HepG2 (cell line): ENCODE measurements around the gene PMVK. TPM values are rescaled to one million over a fixed set of nuclear protein-coding genes. Genes with fewer than 3 reads are reported as not detected.
A peak's percentile ranks its signal among the peaks of the same experiment; 100 is the strongest.

ENCODE experiments used
- FOXK2 ChIP-seq: fragments of 450-650 bp; IDR thresholded peaks from 2 replicates; pipeline ENCODE4 v1.6.1; 2016
- GABPA ChIP-seq, 2 experiments: IDR thresholded peaks; 2 replicates each; pipeline ENCODE4 v1.6.1; 2011 to 2016; ENCODE audit warnings: low read depth in 2 of 2, low read length in 1 of 2, missing biosample characterization in 1 of 2, missing genetic modification characterization in 1 of 2
- GATA4 ChIP-seq: sonication (generic); IDR thresholded peaks from 2 replicates; pipeline ENCODE4 v1.6.1; 2016; ENCODE audit warnings: antibody characterized with exemption, low read depth, borderline replicate concordance
- JUNB ChIP-seq: sonication (generic); formaldehyde crosslinking; IDR thresholded peaks from 2 replicates; pipeline ENCODE4 v1.8.0; 2022; ENCODE audit warnings: missing genetic modification reagents, mild to moderate bottlenecking, borderline replicate concordance
- NFYB ChIP-seq: sonication (generic); formaldehyde crosslinking; IDR thresholded peaks from 2 replicates; pipeline ENCODE4 v1.4.0; 2020; ENCODE audit warnings: missing genetic modification reagents
- SNAPC5 ChIP-seq: sonication (generic); formaldehyde crosslinking; IDR thresholded peaks from 2 replicates; pipeline ENCODE4 v1.8.1; 2023; ENCODE audit warnings: mild to moderate bottlenecking, missing genetic modification reagents, borderline replicate concordance
- TBL1XR1 ChIP-seq: fragments of 150-350 bp; IDR thresholded peaks from 2 replicates; pipeline ENCODE4 v1.6.1; 2014; ENCODE audit warnings: borderline replicate concordance, low read length; ENCODE audit not compliant: partially characterized antibody
- TP53 ChIP-seq: sonication (generic); formaldehyde crosslinking; conservative IDR thresholded peaks from 2 replicates; pipeline ENCODE4 v1.4.0; 2020; ENCODE audit warnings: missing genetic modification reagents
- ZFP91 ChIP-seq: sonication (generic); formaldehyde crosslinking; IDR thresholded peaks from 2 replicates; pipeline ENCODE4 v1.9.0; 2022; ENCODE audit warnings: missing genetic modification reagents, mild to moderate bottlenecking, borderline replicate concordance
- ZNF431 ChIP-seq: sonication (generic); formaldehyde crosslinking; IDR thresholded peaks from 2 replicates; pipeline ENCODE4 v1.9.0; 2022; ENCODE audit warnings: missing genetic modification reagents, low read depth, mild to moderate bottlenecking, borderline replicate concordance
- ZNF616 ChIP-seq: sonication (generic); formaldehyde crosslinking; IDR thresholded peaks from 2 replicates; pipeline ENCODE4 v1.5.0; 2020; ENCODE audit warnings: low read depth, mild to moderate bottlenecking, missing genetic modification reagents
- polyA plus RNA-seq, 8 experiments: library from polyadenylated mRNA; depleted of rRNA in 3 of 8; stranded (reverse) in 7 of 8; unstranded in 1 of 8; fragments of >200 nt; fragmentation: Illumina TruSeq in 4 of 8; extraction: Trizol in 4 of 8; gene quantifications; 2 replicates each; pipeline versions ENCODE4 v1.2.1 to v1.2.3, GENCODE V29; 2011 to 2016; ENCODE audit warnings: low read depth in 4 of 8, missing spikeins in 1 of 8, mixed read lengths in 1 of 8; ENCODE audit not compliant: insufficient read depth in 1 of 8
- total RNA-seq, 5 experiments: library from RNA; depleted of rRNA; stranded (reverse); fragments of >200 nt; fragmentation: Illumina TruSeq; extraction: Trizol; gene quantifications; 2 replicates each; pipeline ENCODE4 v1.2.3, GENCODE V29; 2016; ENCODE audit warnings: low read depth in 1 of 5
- TF ChIP-seq, protein P1 (sequence below), 2 experiments: sonication (generic) in 1 of 2; formaldehyde crosslinking in 1 of 2; IDR thresholded peaks; 2 replicates each; pipeline versions ENCODE4 v1.4.0 to v1.6.1; 2018 to 2020; ENCODE audit warnings: missing genetic modification reagents in 2 of 2, borderline replicate concordance in 1 of 2, low read depth in 1 of 2, mild to moderate bottlenecking in 1 of 2, missing biosample characterization in 1 of 2
- TF ChIP-seq, protein P2 (sequence below): sonication (generic); formaldehyde crosslinking; IDR thresholded peaks from 2 replicates; pipeline ENCODE4 v1.4.0; 2020; ENCODE audit warnings: mild to moderate bottlenecking, missing genetic modification reagents
- TF ChIP-seq, protein P3 (sequence below): IDR thresholded peaks from 2 replicates; pipeline ENCODE4 v1.6.1; 2018; ENCODE audit warnings: missing genetic modification reagents, mild to moderate bottlenecking, missing compliant biosample characterization

PMVK gene
- total and polyA plus RNA-seq, 2 of the 13 experiments (the other 11 are each of a cell fraction or from before 2014, with no cell fraction given): 3.9 to 12.6 TPM

GRCh38 chr1:154974102-154974807 lies 37.7 kb upstream of the PMVK start, which contains the start of gene CKS1B (continued):
- TF ChIP-seq, protein P1, sequence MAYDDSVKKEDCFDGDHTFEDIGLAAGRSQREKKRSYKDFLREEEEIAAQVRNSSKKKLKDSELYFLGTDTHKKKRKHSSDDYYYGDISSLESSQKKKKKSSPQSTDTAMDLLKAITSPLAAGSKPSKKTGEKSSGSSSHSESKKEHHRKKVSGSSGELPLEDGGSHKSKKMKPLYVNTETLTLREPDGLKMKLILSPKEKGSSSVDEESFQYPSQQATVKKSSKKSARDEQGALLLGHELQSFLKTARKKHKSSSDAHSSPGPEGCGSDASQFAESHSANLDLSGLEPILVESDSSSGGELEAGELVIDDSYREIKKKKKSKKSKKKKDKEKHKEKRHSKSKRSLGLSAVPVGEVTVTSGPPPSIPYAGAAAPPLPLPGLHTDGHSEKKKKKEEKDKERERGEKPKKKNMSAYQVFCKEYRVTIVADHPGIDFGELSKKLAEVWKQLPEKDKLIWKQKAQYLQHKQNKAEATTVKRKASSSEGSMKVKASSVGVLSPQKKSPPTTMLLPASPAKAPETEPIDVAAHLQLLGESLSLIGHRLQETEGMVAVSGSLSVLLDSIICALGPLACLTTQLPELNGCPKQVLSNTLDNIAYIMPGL (CRISPR knock-in tag; IDR thresholded peaks at IDR 0.05; ENCODE audit: borderline replicate concordance in 1 of 2, low read depth in 1 of 2): peak; percentile 7 to 71; a peak in 3 of 4 replicates
- TF ChIP-seq ZNF616 (CRISPR knock-in tag) (peak; percentile 31; the same call in 1 of the 2 replicates), NFYB (peak; percentile 99), ZNF431 (CRISPR knock-in tag) (0 out of 2 replicates have a peak, but pooled peaks have one; percentile 25), TP53 (no peak), TBL1XR1 (no peak), SNAPC5 (CRISPR knock-in tag) (peak; percentile 76), FOXK2 (no peak; the same call in 1 of the 2 replicates), GATA4 (0 out of 2 replicates have a peak, but pooled peaks have one; percentile 31), GABPA (IDR thresholded peaks at IDR 0.05; ENCODE audit: low read depth, low read length) (peak; percentile 70), GABPA (CRISPR knock-in tag; IDR thresholded peaks at IDR 0.05; ENCODE audit: low read depth) (peak; percentile 90), ZFP91 (CRISPR knock-in tag) (peak; percentile 63; the same call in 1 of the 2 replicates), JUNB (peak; percentile 61; the same call in 1 of the 2 replicates)
- TF ChIP-seq, protein P2, sequence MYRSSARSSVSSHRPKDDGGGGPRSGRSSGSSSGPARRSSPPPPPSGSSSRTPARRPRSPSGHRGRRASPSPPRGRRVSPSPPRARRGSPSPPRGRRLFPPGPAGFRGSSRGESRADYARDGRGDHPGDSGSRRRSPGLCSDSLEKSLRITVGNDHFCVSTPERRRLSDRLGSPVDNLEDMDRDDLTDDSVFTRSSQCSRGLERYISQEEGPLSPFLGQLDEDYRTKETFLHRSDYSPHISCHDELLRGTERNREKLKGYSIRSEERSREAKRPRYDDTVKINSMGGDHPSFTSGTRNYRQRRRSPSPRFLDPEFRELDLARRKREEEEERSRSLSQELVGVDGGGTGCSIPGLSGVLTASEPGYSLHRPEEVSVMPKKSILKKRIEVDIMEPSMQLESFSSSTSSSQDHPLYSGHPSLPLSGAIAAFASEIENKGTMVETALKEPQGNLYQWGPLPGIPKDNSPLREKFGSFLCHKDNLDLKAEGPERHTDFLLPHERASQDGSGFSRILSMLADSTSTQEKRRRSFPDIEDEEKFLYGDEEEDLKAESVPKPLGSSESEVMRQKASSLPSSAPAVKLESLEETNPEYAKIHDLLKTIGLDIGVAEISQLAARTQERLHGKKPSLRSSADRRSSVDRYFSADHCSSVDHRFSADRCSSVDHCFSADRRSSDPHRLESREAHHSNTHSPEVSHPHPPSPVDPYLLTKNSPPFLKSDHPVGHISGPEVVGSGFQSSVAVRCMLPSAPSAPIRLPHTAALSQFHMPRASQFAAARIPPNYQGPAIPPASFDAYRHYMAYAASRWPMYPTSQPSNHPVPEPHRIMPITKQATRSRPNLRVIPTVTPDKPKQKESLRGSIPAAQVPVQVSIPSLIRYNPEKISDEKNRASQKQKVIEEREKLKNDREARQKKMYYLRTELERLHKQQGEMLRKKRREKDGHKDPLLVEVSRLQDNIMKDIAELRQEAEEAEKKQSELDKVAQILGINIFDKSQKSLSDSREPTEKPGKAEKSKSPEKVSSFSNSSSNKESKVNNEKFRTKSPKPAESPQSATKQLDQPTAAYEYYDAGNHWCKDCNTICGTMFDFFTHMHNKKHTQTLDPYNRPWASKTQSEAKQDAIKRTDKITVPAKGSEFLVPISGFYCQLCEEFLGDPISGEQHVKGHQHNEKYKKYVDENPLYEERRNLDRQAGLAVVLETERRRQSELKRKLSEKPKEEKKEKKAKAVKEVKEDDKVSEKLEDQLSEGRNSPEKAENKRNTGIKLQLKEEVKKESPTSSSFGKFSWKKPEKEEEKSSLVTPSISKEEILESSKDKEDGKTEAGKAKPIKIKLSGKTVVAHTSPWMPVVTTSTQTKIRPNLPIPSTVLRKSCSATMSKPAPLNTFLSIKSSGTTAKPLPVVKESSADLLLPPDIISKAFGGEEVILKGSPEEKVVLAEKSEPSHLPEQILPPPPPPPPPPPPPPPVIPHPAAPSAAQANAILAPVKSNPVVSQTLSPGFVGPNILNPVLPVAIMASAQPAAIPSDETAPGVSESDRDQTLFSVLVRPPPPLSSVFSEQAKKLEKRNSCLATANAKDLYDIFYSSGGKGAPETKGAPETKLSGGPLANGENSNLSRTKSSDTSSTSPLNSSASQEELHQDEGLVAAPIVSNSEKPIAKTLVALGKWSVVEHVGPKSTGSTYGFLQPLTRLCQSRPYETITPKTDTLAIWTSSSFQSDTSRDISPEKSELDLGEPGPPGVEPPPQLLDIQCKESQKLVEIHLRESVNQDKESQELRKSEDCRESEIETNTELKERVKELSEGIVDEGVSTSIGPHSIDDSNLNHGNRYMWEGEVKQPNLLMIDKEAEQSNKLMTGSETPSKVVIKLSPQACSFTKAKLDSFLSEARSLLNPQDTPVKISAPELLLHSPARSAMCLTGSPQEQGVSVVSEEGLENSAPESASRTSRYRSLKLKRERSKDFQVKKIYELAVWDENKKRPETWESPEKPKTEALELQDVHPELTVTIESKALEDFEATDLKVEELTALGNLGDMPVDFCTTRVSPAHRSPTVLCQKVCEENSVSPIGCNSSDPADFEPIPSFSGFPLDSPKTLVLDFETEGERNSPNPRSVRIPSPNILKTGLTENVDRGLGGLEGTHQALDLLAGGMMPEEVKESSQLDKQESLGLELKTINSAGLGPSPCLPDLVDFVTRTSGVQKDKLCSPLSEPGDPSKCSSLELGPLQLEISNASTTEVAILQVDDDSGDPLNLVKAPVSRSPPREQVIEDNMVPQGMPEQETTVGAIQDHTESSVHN (CRISPR knock-in tag): 0 out of 2 replicates have a peak, but pooled peaks have one; percentile 60
- TF ChIP-seq, protein P3, sequence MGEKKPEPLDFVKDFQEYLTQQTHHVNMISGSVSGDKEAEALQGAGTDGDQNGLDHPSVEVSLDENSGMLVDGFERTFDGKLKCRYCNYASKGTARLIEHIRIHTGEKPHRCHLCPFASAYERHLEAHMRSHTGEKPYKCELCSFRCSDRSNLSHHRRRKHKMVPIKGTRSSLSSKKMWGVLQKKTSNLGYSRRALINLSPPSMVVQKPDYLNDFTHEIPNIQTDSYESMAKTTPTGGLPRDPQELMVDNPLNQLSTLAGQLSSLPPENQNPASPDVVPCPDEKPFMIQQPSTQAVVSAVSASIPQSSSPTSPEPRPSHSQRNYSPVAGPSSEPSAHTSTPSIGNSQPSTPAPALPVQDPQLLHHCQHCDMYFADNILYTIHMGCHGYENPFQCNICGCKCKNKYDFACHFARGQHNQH (CRISPR knock-in tag): no peak
